Tibial nerve (tissue), 4 donors: Measurements from ENCODE around the gene PRKG1. TPM values are rescaled to one million over a fixed set of nuclear protein-coding genes. Genes with fewer than 3 reads are reported as not detected.

Source experiments
- DNase-seq, 2 donors: peaks; one replicate each; pipeline ENCODE4 v3.0.0-alpha.2; 2019; ENCODE audit warnings: low spot score in 2 of 2
- H3K27ac ChIP-seq, 4 donors: fragments of 200-600 bp; sonication (generic) in 3 of 4; one replicate each; pipeline ENCODE4 v1.5.1; 2017 to 2019; ENCODE audit warnings: mild to moderate bottlenecking in 1 of 4
- H3K27me3 ChIP-seq, 2 donors: fragments of 200-600 bp; sonication (generic) in 1 of 2; one replicate each; pipeline versions ENCODE4 v1.5.1 to v1.6.0; 2017 to 2019
- H3K36me3 ChIP-seq, 3 donors: fragments of 200-600 bp; sonication (generic); one replicate each; pipeline ENCODE4 v1.5.1; 2018 to 2019
- H3K4me1 ChIP-seq, 4 donors: fragments of 200-600 bp; sonication (generic) in 3 of 4; one replicate each; pipeline ENCODE4 v1.5.1; 2017 to 2019
- H3K4me3 ChIP-seq, 4 donors: fragments of 200-600 bp; sonication (generic) in 3 of 4; one replicate each; pipeline ENCODE4 v1.5.1; 2017 to 2019; ENCODE audit warnings: mild to moderate bottlenecking in 1 of 4, moderate library complexity in 1 of 4
- H3K9me3 ChIP-seq, 4 donors: fragments of 200-600 bp; sonication (generic) in 3 of 4; one replicate each; pipeline ENCODE4 v1.5.1; 2017 to 2019
- EP300 ChIP-seq, 2 donors: sonication (generic); formaldehyde crosslinking; IDR thresholded peaks; one replicate each; pipeline ENCODE4 v1.6.1; 2017; ENCODE audit warnings: antibody characterized with exemption in 2 of 2, mild to moderate bottlenecking in 1 of 2
- POLR2A ChIP-seq, 2 donors: fragments of 450-650 bp; IDR thresholded peaks; one replicate each; pipeline ENCODE4 v1.6.1; 2017; ENCODE audit warnings: antibody characterized with exemption in 2 of 2, mild to moderate bottlenecking in 2 of 2, moderate library complexity in 2 of 2
- WGBS, 2 donors: methylation state at CpG; one replicate each; pipeline ENCODE4 v1.1.5; 2018; 5-methylcytosine and 5-hydroxymethylcytosine counted together
- total RNA-seq, 4 donors: library from RNA; depleted of rRNA; stranded (reverse); fragments of >200 nt; gene quantifications; one replicate each; pipeline ENCODE4 v1.1.0, GENCODE V29; 2016
- TF ChIP-seq, protein P1 (sequence below), 5 experiments: fragments of 200-600 bp in 3 of 5; fragments of 450-650 bp in 2 of 5; sonication (generic) in 3 of 5; IDR thresholded peaks; one replicate each; pipeline ENCODE4 v1.5.1; 2016 to 2019; ENCODE audit warnings: antibody characterized with exemption in 5 of 5, mild to moderate bottlenecking in 3 of 5, moderate library complexity in 2 of 5

PRKG1 gene
- total RNA-seq, 4 donors from 2014 or later: 8.7 to 35.0 (median 14.8) TPM

DNA sequence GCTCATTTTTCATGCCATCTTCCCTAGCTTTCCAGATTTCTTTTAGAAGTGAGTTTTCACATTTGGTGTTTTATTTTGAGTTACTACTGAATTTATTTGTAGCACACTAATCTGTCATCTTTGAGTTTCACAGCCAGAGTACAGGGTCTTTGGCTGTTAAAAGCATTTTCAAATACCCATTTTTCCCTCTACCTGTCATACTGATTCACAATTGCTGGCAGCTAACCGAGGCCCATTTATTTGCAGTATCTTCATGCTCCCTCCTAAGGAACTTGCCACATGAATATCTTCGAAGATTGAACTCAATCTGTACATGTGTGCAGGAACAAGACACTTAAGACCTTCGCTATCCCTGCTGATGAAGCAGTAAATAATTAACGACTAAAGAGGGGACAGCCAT is 1194.9 kb downstream of the PRKG1 start:
- DNase-seq: no peak
- H3K27ac ChIP-seq: no peak overlapping the region
- H3K4me3 ChIP-seq: no peak overlapping the region
- H3K27me3 ChIP-seq: no peaks in the 10 kb centered on the region
- H3K4me1 ChIP-seq: no peaks in the 10 kb centered on the region
- TF ChIP-seq EP300 (IDR thresholded peaks at IDR 0.05) (no peak), POLR2A (IDR thresholded peaks at IDR 0.05) (no peak)
- TF ChIP-seq, protein P1, sequence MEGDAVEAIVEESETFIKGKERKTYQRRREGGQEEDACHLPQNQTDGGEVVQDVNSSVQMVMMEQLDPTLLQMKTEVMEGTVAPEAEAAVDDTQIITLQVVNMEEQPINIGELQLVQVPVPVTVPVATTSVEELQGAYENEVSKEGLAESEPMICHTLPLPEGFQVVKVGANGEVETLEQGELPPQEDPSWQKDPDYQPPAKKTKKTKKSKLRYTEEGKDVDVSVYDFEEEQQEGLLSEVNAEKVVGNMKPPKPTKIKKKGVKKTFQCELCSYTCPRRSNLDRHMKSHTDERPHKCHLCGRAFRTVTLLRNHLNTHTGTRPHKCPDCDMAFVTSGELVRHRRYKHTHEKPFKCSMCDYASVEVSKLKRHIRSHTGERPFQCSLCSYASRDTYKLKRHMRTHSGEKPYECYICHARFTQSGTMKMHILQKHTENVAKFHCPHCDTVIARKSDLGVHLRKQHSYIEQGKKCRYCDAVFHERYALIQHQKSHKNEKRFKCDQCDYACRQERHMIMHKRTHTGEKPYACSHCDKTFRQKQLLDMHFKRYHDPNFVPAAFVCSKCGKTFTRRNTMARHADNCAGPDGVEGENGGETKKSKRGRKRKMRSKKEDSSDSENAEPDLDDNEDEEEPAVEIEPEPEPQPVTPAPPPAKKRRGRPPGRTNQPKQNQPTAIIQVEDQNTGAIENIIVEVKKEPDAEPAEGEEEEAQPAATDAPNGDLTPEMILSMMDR (IDR thresholded peaks at IDR 0.05): no peak
- H3K9me3 ChIP-seq: no peaks in the 10 kb centered on the region
- 87 to 90% methylated on average over 4 of the region's 4 CpGs for WGBS, 2 donors
- no peaks in the 10 kb centered on the region for H3K36me3 ChIP-seq

DNA sequence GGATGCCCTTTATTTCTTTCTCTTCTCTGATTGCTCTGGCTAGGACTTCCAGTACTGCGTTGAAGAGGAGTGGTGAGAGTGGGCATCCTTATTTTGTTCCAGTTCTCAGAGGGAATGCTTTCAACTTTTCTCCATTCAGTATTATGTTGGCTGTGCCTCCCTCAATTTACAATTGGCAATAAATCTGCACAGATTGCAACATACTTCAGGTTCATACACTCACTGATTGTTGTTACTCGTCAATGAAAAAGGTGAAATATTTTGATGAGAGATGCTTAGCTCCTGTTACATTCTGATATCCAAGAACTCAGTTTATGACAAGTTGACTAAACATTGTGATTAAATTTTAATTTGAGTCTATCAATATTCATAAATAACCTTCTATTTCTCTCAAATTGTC is 1201.9 kb downstream of the PRKG1 start:
- Histone ChIP-seq H3K4me1 (no peaks in the 10 kb centered on the region), H3K27ac (no peak overlapping the region), H3K27me3 (no peaks in the 10 kb centered on the region), H3K9me3 (peaks cover 0 to 4% (median 0%) of the 10 kb centered on the region in 4 donors), H3K4me3 (no peak overlapping the region), H3K36me3 (no peaks in the 10 kb centered on the region)
- TF ChIP-seq, protein P1 (IDR thresholded peaks at IDR 0.05): no peak
- TF ChIP-seq EP300 (IDR thresholded peaks at IDR 0.05) (no peak), POLR2A (IDR thresholded peaks at IDR 0.05) (no peak)
- DNase-seq: no peak
- 74 to 87% methylated on average over 2 of the region's 2 CpGs for WGBS, 2 donors

DNA sequence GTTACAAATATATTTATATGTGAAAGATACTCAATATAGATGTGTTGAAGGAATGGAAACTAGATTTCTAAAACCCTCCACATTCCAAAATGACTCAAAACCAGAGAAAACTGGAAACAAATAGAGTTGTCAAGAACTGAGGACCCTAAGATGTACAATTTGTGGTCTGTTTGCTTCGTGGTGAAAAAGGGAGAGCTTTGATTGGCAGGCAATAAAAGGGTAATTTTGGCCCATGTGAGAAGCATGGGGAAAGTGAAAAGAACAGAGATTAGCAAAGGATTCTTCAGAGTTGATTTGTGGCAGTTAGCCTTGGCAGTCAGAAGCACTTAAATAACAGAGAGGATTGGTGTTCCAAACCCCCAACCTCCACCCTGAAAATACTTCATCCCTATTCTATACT is 1202.7 kb downstream of the PRKG1 start:
- 17 to 26% methylated on average over 1 of the region's 1 CpG for WGBS, 2 donors
- Histone ChIP-seq H3K4me3 (no peak overlapping the region), H3K4me1 (no peaks in the 10 kb centered on the region), H3K27ac (no peak overlapping the region), H3K9me3 (peaks cover 0 to 4% (median 0%) of the 10 kb centered on the region in 4 donors), H3K36me3 (no peaks in the 10 kb centered on the region), H3K27me3 (no peaks in the 10 kb centered on the region)
- TF ChIP-seq, protein P1 (IDR thresholded peaks at IDR 0.05): no peak
- TF ChIP-seq POLR2A (IDR thresholded peaks at IDR 0.05): no peak
- TF ChIP-seq EP300 (IDR thresholded peaks at IDR 0.05): no peak
- no peak for DNase-seq

DNA sequence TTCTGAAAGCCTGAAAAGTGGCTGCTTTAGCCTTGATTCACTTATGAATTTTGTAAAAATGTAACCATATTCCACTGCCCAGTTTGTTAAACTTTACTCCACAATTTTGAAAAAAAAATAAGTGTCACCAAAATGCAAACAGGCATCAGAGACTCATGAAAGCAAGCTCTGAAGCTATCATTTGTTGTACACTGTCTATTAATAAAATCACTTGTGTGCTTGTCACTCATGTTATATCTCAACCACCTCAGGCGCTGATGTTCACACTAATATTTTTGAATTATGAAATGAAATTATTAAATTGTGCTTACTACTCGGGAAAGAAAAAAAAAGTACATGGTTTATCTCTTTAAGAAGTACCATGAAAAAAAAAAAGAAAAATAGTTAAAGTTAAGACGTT is 1205.3 kb downstream of the PRKG1 start:
- Histone ChIP-seq H3K4me3 (no peak overlapping the region), H3K9me3 (peaks cover 0 to 4% (median 0%) of the 10 kb centered on the region in 4 donors), H3K27me3 (no peaks in the 10 kb centered on the region), H3K4me1 (no peaks in the 10 kb centered on the region), H3K36me3 (no peaks in the 10 kb centered on the region), H3K27ac (no peak overlapping the region)
- 31 to 46% methylated on average over 3 of the region's 3 CpGs for WGBS, 2 donors
- TF ChIP-seq POLR2A (IDR thresholded peaks at IDR 0.05): no peak
- TF ChIP-seq, protein P1 (IDR thresholded peaks at IDR 0.05): no peak
- DNase-seq: no peak

DNA sequence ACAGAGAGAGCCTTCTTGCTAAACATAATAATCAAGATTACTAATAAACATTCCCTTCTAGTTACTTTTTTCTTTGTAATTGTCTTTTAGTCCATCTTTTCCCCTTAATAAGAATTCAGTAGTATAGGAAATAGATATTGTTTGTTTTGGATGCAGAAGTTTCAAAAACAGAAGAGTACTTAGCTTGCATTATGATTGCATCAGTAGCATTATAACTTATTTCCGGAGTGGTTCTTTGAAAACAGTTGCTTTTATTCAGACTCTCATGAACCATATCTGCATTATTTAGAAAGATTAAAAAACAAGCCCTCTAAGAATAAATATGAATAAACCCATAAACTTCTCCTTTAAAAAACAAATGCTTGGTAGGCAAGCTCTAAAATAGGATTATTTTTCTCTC is 1205.8 kb downstream of the PRKG1 start:
- Histone ChIP-seq H3K27ac (no peak overlapping the region), H3K4me3 (no peak overlapping the region), H3K36me3 (no peaks in the 10 kb centered on the region), H3K4me1 (no peaks in the 10 kb centered on the region), H3K9me3 (peaks cover 0 to 4% (median 0%) of the 10 kb centered on the region in 4 donors), H3K27me3 (no peaks in the 10 kb centered on the region)
- DNase-seq: no peak
- WGBS, 2 donors: 26 to 34% methylated on average over 1 of the region's 1 CpG
- TF ChIP-seq, protein P1 (IDR thresholded peaks at IDR 0.05): no peak
- TF ChIP-seq EP300 (IDR thresholded peaks at IDR 0.05): no peak
- no peak for TF ChIP-seq POLR2A (IDR thresholded peaks at IDR 0.05)
